Measurements from ENCODE around the gene BCAP31. TPM values are rescaled to one million over a fixed set of nuclear protein-coding genes. Genes with fewer than 3 reads are reported as not detected.

BCAP31 gene
- total and polyA plus RNA-seq, 2 donors (not counting 1 experiment from before 2014, with no cell fraction given): 59.5 to 117 TPM

DNA sequence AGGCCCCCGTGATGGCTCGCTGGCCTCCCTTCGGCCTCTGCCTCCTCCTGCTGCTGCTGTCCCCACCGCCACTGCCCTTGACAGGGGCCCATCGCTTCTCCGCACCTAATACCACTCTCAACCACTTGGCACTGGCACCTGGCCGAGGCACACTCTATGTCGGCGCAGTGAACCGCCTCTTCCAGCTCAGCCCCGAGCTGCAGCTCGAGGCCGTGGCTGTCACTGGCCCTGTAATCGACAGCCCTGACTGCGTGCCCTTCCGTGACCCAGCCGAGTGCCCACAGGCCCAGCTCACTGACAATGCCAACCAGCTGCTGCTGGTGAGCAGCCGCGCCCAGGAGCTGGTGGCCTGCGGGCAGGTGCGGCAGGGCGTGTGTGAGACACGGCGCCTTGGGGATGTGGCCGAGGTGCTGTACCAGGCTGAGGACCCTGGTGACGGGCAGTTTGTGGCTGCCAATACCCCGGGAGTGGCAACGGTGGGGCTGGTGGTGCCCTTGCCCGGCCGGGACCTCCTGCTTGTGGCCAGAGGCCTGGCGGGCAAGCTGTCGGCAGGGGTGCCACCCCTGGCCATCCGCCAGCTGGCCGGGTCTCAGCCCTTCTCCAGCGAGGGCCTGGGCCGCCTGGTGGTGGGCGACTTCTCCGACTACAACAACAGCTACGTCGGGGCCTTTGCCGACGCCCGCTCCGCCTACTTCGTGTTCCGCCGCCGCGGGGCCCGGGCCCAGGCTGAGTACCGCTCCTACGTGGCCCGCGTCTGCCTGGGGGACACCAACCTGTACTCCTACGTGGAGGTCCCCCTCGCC lies 42.9 kb upstream of the BCAP31 start:
- TF ChIP-seq CTCF (IDR thresholded peaks at IDR 0.05) (no peak), EZH2 (IDR thresholded peaks at IDR 0.05; ENCODE audit: borderline replicate concordance, insufficient read depth, low read depth, low read length, poor library complexity, severe bottlenecking) (no peak)
- Mint-ChIP-seq H3K27ac (no peak overlapping the region), H3K27me3 (no peaks in the 10 kb centered on the region), H3K9me3 (ENCODE audit: insufficient read depth) (no peaks in the 10 kb centered on the region), H3K4me3 (no peak overlapping the region), H3K4me1 (peaks cover 14% of the 10 kb centered on the region)
- 95% methylated on average over 50 of the region's 56 CpGs for WGBS (ENCODE audit: insufficient coverage)
- no peak overlapping the region for H3K27ac ChIP-seq (ENCODE audit: low read length in 2 of 2)
- H2AFZ ChIP-seq (ENCODE audit: insufficient read depth, low read depth, low read length, poor library complexity, severe bottlenecking): no peak overlapping the region
- no peak for ATAC-seq (ENCODE audit: low read depth)
- peaks cover 0 to 18% of the 10 kb centered on the region in 2 donors for H3K4me1 ChIP-seq (ENCODE audit: control insufficient read depth in 2 of 2, insufficient read depth in 2 of 2, low read length in 2 of 2)
- H3K4me3 ChIP-seq (ENCODE audit: control extremely low read depth in 1 of 5, extremely low read depth in 1 of 5, insufficient read depth in 1 of 5, low read depth in 2 of 5, low read length in 4 of 5): no peak overlapping the region
- H3K79me2 ChIP-seq (ENCODE audit: control insufficient read depth, insufficient read depth, low read length): no peaks in the 10 kb centered on the region
- ChIA-PET CTCF (interaction anchor here (2.6 kb wide), 1 partner anchor 180 kb away, joined by 10 read pairs; no protein-coding TSS in a partner anchor), POLR2A (no interaction called here)
- no peak overlapping the region for H3K9ac ChIP-seq (ENCODE audit: low read length)
- H3K27me3 ChIP-seq (replicated peaks in 1 of 4; ENCODE audit: control extremely low read depth in 1 of 4, control insufficient read depth in 3 of 4, insufficient read depth in 4 of 4, low read length in 3 of 4): no peaks in the 10 kb centered on the region
- H4K20me1 ChIP-seq (ENCODE audit: control insufficient read depth, insufficient read depth, low read length, poor library complexity, severe bottlenecking): no peaks in the 10 kb centered on the region
- no peak for DNase-seq
- intact Hi-C loops (cut with micrococcal nuclease): no loop called here
- no peak overlapping the region for H3K4me2 ChIP-seq (replicated peaks; ENCODE audit: low read depth, low read length, poor library complexity, severe bottlenecking)
- H3K9me3 ChIP-seq (ENCODE audit: control extremely low read depth in 1 of 3, control insufficient read depth in 2 of 3, insufficient read depth in 1 of 3, low read length in 2 of 3): no peaks in the 10 kb centered on the region
- no peaks in the 10 kb centered on the region for H3K36me3 ChIP-seq (replicated peaks in 1 of 2; ENCODE audit: control extremely low read depth in 1 of 2, control insufficient read depth in 1 of 2, extremely low read depth in 1 of 2, insufficient read depth in 2 of 2, low read length in 1 of 2)
